ENCODE data around the gene CACNA1S.

CACNA1S gene

DNA sequence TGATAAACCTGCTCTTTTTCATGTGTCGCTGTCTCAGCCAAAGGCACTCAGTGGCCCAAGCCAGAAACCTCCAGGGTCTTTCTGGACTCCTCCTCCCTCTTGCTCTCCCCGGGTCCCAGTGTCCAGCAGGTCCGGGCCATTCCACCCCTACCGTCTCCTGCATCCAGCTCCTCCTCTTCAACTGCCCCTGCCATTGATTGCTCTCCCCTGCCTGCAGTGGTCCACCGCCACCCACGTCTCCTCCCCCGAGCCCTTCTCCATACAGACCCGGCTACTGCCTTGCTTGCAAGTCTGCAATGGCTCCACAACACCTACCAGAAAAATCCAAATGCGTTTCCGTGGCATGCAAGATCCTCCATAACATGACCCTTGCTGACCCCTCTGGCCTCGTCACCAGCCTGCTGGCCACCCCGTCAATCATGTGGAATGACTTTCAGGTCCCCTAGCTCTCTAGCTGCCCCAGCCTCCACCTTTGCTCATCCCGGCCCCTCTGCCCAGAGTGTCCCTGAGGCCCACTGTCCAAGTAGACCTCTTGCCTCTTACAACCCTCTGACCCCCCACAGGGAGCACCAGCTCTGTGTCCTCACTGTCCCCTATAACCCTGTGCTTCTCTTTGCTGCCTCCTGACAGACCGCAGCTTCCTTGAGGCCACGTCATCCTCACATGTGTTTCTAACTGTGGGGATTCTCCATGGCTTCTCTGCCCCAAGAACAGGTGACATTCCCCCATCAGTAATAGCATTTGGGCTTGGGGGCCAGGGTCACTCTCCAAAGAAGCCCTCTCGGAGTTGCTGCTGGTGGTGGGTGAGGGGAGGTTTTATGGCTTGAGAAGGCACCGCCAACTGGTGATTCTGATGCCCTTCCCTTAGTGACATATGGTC lies 15.0 kb downstream of the CACNA1S start:
- H3K4me1 Mint-ChIP-seq (ENCODE audit: low read depth), result no peaks in the 10 kb centered on the region
- no peak overlapping the region for H3K27ac Mint-ChIP-seq
- no peaks in the 10 kb centered on the region for H3K27me3 Mint-ChIP-seq

DNA sequence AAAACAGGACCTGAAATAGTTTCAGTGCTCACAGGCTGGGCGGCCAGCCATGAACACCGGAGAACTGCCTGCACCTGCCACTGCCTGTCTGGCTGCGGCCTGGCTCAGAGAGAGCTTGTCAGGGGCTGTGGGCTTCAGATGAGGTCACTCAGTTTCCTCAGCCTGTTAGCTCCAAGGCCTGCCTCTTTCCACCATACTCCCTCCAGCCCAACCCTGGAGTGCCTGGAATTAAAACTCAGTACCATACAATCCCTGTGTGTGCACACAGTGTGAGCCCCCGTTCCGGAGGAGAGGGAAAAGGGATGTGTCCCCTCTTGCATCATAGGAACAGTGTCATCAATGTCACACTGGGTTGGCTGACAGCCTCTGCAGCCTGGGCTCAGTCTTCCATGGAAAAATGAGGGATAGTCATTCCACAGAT lies 16.2 kb downstream of the CACNA1S start:
- no peaks in the 10 kb centered on the region for H3K36me3 Mint-ChIP-seq (ENCODE audit: low read depth)
- no peaks in the 10 kb centered on the region for H3K27me3 Mint-ChIP-seq
- H3K4me1 Mint-ChIP-seq (ENCODE audit: low read depth), result no peaks in the 10 kb centered on the region

More for the DNA sequence above, 15.0 kb downstream of the CACNA1S start:
- Mint-ChIP-seq H3K4me3 (no peak overlapping the region), H3K36me3 (ENCODE audit: low read depth) (no peaks in the 10 kb centered on the region), H3K9me3 (no peaks in the 10 kb centered on the region)

DNA sequence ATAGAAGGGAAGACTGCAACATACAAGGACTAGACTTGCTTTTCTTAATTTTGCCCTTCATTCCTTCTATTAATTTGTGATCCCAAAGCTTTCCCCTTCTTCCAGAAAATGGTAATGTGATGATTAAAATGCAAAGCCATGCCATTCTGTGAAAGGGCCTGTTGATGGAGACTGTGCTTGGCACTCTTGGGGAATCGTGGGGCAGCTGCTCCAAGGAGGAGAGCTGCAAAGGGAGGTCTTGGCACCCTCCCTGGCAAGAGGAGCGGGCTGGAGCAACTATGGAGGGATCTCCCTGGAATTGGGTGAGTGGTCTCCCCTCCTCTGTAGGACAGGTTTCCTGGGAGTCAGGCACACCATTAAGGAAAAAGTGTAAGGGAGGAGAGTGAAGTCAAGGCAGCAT lies 16.6 kb downstream of the CACNA1S start:
- H3K4me1 Mint-ChIP-seq (ENCODE audit: low read depth), result no peaks in the 10 kb centered on the region
- H3K27ac Mint-ChIP-seq, result no peak overlapping the region
- H3K9me3 Mint-ChIP-seq, result no peaks in the 10 kb centered on the region
- H3K36me3 Mint-ChIP-seq (ENCODE audit: low read depth), result no peaks in the 10 kb centered on the region
- H3K27me3 Mint-ChIP-seq, result no peaks in the 10 kb centered on the region
- no peak overlapping the region for H3K4me3 Mint-ChIP-seq

More for the DNA sequence above, 16.2 kb downstream of the CACNA1S start:
- Mint-ChIP-seq H3K27ac (no peak overlapping the region), H3K4me3 (no peak overlapping the region), H3K9me3 (no peaks in the 10 kb centered on the region)

DNA sequence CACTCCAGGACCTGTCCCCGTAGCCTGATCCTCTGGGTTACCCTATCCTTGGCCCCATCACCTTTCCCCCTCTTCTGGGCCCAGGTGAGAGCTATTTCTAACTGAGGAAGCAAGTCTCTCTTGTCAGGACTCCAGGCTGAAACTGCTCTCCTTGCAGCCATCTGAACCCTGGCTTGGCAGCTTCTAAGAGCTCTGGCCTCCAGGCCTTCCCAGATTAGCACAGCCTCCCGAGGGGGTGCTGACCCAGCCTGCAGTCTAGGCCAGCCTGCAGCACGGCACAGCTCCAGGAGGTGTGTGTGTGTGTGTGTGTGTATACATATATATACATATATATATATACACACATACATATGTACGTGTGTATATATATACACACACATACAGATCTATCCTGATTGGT lies 17.4 kb downstream of the CACNA1S start:
- Mint-ChIP-seq H3K27me3 (no peaks in the 10 kb centered on the region), H3K4me3 (no peak overlapping the region), H3K27ac (no peak overlapping the region), H3K4me1 (ENCODE audit: low read depth) (no peaks in the 10 kb centered on the region), H3K9me3 (no peaks in the 10 kb centered on the region), H3K36me3 (ENCODE audit: low read depth) (no peaks in the 10 kb centered on the region)

DNA sequence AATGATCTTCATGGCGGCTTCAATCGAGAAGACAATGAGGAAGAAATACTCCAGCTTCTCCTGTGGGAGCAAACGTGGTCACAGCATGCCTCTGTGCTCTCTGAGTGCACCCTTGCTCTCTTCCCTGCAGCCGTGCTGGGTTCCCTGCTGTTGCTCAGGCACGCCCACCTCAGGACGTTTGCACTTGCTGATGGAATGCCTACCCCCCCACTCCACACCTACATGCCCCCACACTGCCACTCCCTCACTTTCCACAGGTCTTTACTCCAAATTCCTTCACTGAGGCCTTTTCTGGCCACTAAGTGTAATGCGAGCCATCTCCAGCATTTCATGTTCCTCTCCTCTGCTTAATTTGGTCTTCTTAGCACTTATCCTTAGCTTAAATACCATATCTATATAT lies 18.3 kb downstream of the CACNA1S start:
- Mint-ChIP-seq H3K36me3 (ENCODE audit: low read depth) (no peaks in the 10 kb centered on the region), H3K27me3 (no peaks in the 10 kb centered on the region), H3K4me1 (ENCODE audit: low read depth) (no peaks in the 10 kb centered on the region), H3K9me3 (no peaks in the 10 kb centered on the region), H3K4me3 (no peak overlapping the region), H3K27ac (no peak overlapping the region)

DNA sequence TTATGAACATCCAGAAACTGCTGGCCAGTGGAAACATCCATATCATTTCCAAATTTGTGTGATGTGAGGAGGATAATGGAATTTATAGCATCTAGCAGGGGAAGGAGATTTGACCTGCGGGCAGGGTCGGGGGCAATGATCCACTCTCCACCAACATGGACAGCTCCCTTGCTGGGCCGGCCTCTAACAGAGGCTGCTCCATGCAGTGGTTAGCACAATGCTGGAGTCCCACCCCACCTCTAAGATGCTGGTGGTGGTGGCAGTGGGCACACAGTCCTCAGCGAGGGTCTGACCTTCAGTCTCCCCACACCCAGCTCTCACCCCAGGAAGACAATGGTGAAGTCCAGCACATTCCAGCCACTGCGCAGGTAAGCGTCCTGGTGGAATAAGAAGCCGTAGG lies 18.7 kb downstream of the CACNA1S start:
- H3K27ac Mint-ChIP-seq, result no peak overlapping the region
- H3K4me3 Mint-ChIP-seq, result no peak overlapping the region
- H3K4me1 Mint-ChIP-seq (ENCODE audit: low read depth), result no peaks in the 10 kb centered on the region
- no peaks in the 10 kb centered on the region for H3K27me3 Mint-ChIP-seq
- H3K36me3 Mint-ChIP-seq (ENCODE audit: low read depth), result no peaks in the 10 kb centered on the region
- H3K9me3 Mint-ChIP-seq, result no peaks in the 10 kb centered on the region

DNA sequence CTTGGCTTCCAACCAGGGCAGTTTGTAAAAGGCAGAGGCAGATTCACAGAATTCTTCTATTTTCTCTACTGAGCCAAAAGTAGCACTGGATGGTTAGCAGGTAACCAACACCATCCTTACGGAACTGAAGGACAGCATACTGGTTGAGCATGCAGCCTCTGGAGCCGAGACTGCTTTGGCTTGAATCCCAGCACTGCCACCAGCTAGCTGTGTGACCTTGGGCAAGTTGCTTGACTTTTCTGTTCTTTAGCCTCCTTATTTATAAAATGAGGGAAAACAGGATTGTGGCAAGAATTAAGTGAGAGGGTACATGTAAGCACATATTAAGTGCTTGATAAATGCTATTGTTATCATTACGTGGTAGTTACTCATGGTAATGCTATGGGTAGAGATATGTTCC lies 19.5 kb downstream of the CACNA1S start:
- Mint-ChIP-seq H3K4me3 (no peak overlapping the region), H3K27ac (no peak overlapping the region), H3K4me1 (ENCODE audit: low read depth) (no peaks in the 10 kb centered on the region), H3K9me3 (no peaks in the 10 kb centered on the region), H3K27me3 (peaks cover 5% of the 10 kb centered on the region), H3K36me3 (ENCODE audit: low read depth) (no peaks in the 10 kb centered on the region)

DNA sequence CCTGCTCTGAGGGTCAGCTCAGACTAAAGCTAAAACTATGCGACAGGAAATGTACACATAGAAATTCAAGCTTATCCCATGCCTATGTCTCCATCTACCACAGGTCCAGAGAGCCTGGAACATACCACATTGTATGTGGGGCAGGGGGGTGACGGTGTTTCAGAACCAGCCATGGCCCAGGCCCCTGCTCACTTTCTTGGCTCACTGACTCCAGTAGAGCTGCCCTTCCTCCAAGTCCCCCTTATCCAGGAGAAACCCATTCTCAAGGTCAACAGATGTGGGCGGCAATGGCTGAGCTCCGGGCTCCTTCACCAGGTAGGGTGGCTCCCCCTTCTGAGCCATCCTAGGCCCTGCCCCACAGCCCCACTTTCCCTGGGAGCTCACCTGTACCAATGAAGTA lies 21.0 kb downstream of the CACNA1S start:
- Mint-ChIP-seq H3K4me1 (ENCODE audit: low read depth) (no peaks in the 10 kb centered on the region), H3K9me3 (no peaks in the 10 kb centered on the region), H3K27me3 (peaks cover 6% of the 10 kb centered on the region), H3K36me3 (ENCODE audit: low read depth) (no peaks in the 10 kb centered on the region), H3K4me3 (no peak overlapping the region), H3K27ac (no peak overlapping the region)

DNA sequence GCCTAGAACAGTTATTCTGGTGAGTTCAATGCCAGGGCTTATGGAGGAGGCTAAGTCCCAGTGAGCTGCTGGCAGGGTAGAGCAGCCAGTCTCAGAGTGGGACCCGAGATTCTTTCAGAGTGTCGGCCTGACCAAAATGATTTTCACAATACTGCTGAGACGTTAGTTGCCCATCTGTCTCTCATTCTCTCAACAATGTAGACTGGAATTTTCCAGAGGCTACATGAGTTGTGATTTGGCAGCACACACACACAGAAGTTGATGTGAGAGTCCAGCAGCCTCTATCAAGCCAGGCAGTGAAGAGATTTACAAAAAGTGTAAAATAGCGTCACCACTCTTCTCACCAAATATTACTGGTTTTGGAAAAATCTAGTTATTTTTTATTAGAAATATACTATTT lies 21.7 kb downstream of the CACNA1S start:
- H3K27me3 Mint-ChIP-seq, result peaks cover 6% of the 10 kb centered on the region
- H3K27ac Mint-ChIP-seq, result no peak overlapping the region
- H3K4me3 Mint-ChIP-seq, result no peak overlapping the region
- no peaks in the 10 kb centered on the region for H3K9me3 Mint-ChIP-seq
- H3K36me3 Mint-ChIP-seq (ENCODE audit: low read depth), result no peaks in the 10 kb centered on the region
- H3K4me1 Mint-ChIP-seq (ENCODE audit: low read depth), result no peaks in the 10 kb centered on the region

DNA sequence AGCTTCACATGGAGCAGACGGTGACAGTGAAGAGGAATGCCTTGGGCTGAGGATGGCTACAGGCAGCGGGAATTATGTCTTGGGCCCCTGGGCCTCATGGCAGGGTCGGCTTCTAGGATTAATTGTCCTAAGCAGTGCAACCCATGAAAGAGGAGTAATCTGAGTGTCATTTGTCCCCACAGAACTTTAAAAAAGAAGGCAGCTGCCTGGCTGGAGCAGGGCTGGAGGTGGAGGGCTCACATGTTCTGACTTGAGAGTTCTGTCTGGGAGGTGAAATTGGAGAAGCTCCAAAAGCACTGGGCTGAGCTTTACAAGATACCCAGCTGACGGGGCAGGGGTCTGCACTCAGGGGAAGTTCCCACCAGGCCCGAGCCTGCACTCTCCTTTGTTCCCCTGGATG lies 22.6 kb downstream of the CACNA1S start:
- no peaks in the 10 kb centered on the region for H3K36me3 Mint-ChIP-seq (ENCODE audit: low read depth)
- H3K4me1 Mint-ChIP-seq (ENCODE audit: low read depth), result no peaks in the 10 kb centered on the region
- H3K27me3 Mint-ChIP-seq, result peaks cover 6% of the 10 kb centered on the region
- H3K9me3 Mint-ChIP-seq, result no peaks in the 10 kb centered on the region
- H3K27ac Mint-ChIP-seq, result no peak overlapping the region
- no peak overlapping the region for H3K4me3 Mint-ChIP-seq

DNA sequence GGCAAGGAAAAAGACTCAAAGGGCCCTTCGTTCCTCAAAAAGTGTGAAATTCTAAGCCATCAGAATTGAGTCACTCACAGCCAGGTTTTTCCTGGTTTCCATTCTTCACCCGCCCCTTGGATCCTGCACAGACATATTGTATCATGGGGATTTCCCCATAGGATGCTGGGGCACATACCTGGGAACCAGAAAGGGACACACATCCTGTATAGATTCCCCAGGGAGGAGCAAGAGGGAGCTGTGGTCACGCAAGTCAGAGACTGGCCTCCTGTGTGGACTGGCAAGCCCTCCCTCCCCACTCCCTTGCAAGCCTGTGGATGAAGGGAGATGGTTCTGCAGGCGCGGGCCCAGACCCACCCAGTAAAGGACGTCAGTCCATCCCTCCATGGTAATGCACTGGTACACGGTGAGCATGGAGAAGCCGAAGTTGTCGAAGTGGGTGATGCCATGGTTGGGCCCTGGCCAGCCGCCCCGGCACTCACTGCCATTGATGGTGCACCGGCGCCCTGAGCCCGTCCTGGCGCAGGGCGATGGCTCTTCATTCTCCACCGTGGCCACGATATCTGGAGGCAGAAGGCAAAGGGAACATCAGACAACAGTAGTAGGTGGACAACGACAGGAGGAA lies 23.2 kb downstream of the CACNA1S start:
- H3K36me3 Mint-ChIP-seq (ENCODE audit: low read depth), result no peaks in the 10 kb centered on the region
- no peaks in the 10 kb centered on the region for H3K4me1 Mint-ChIP-seq (ENCODE audit: low read depth)
- no peak overlapping the region for H3K4me3 Mint-ChIP-seq
- no peaks in the 10 kb centered on the region for H3K9me3 Mint-ChIP-seq
- no peak overlapping the region for H3K27ac Mint-ChIP-seq
- H3K27me3 Mint-ChIP-seq, result peaks cover 6% of the 10 kb centered on the region

DNA sequence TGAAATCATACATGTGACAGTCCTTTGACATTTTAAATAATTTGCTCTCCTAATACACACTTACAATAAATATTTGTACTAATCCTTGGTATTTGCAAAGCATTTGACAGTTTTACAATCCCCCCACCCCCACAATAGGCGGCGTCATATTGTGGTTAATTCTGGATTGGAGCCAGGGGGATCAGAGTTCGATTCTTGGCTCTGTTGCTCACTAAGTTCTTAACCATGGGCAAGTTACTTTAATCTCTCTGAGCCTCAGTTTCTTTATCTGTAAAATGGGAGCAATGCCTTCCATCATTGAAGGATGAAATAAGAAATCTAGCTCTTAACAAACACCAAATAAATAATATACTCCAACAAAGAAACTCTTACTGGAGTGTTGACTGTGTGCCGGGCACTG lies 23.8 kb downstream of the CACNA1S start:
- no peaks in the 10 kb centered on the region for H3K9me3 Mint-ChIP-seq
- no peaks in the 10 kb centered on the region for H3K4me1 Mint-ChIP-seq (ENCODE audit: low read depth)
- peaks cover 6% of the 10 kb centered on the region for H3K27me3 Mint-ChIP-seq
- H3K36me3 Mint-ChIP-seq (ENCODE audit: low read depth), result no peaks in the 10 kb centered on the region
- H3K27ac Mint-ChIP-seq, result no peak overlapping the region
- no peak overlapping the region for H3K4me3 Mint-ChIP-seq

DNA sequence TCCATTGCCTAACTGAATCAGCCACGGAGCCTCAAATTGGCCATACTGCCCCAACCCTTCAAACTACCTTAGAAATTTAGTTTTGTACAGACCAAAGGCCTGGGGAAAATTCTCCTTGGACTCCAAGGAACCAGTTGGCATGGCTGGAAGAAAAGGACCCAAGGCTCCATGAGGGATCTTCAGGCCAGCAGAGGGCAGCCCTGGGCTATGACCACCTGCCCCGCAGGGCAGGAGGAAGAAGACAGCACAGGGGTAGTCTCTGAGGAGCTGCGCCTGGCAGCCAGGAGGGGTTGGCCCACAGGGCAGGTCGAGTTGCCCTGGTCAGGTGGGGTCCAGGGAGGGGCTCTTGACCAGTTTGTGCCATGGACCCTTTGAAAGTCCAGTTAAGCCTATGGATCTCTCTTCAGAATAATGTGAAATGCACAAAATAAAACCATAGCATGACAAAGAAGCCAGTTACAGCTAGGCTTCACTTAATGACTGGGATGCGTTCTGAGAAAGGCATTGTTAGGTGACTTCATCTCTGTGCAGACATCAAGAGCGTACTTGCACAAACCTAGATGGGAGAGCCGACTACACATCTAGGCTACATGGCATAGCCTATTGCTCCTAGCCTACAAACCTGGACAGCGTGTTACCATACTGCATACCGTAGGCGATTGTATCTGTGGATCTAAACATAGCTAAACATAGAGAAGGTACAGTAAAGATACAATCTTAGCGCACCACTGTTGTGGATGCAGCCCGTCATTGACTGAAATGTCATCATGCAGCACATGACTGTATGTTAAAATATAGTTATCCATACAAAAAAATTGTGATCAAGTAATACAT lies 26.1 kb downstream of the CACNA1S start:
- Mint-ChIP-seq H3K4me3 (no peak overlapping the region), H3K27ac (no peak overlapping the region), H3K9me3 (no peaks in the 10 kb centered on the region), H3K27me3 (peaks cover 6% of the 10 kb centered on the region), H3K36me3 (ENCODE audit: low read depth) (no peaks in the 10 kb centered on the region), H3K4me1 (ENCODE audit: low read depth) (no peaks in the 10 kb centered on the region)

DNA sequence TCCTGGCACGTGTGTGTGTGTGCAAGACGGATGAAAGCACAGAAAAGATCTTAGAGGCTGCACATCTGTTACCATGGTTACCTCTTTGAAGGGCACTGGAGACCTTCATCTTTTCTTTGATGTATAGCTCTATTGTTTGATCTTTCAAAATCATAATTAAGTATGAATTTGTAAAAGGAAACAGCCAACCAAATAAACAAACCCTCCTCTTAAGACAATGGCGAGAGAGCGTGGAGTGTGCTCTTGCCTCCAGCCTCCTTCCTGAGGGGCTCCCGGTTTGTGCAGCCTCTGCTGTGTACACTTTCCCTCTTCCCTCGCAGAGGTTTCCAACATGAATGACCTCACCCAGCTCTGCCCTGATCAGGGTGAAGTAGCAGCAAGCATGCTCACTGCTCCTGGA lies 27.9 kb downstream of the CACNA1S start:
- Mint-ChIP-seq H3K4me3 (no peak overlapping the region), H3K4me1 (ENCODE audit: low read depth) (no peaks in the 10 kb centered on the region), H3K36me3 (ENCODE audit: low read depth) (no peaks in the 10 kb centered on the region), H3K27me3 (peaks cover 6% of the 10 kb centered on the region), H3K27ac (no peak overlapping the region), H3K9me3 (no peaks in the 10 kb centered on the region)

DNA sequence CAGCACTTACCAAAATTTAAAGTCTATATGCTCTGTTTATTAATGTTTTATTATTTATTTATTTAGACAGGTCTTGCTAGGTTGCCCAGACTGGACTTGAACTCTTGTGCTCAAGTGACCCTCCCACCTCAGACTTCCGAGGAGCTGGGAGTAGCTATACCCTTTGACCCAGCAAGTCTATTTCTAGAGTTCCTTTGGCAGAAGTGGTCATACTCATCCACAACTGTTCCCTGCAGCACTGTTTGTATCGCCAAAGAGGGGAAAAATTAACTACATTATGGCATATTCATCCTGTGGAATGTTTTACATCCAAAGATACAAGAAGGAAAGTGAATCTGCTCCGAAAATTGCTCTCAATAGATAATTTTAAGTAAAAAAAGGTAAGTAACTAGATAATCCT lies 28.5 kb downstream of the CACNA1S start:
- Mint-ChIP-seq H3K27me3 (peaks cover 6% of the 10 kb centered on the region), H3K4me3 (no peak overlapping the region), H3K9me3 (no peaks in the 10 kb centered on the region), H3K27ac (no peak overlapping the region), H3K36me3 (ENCODE audit: low read depth) (no peaks in the 10 kb centered on the region), H3K4me1 (ENCODE audit: low read depth) (no peaks in the 10 kb centered on the region)

All from stimulated activated naive CD8-positive, alpha-beta T cell treated with anti-CD3 and anti-CD28 coated beads, Interleukin-15, Interleukin-2, amounts not matched to agents 100 ng/mL and 50 ng/mL, for 24 hours (primary cell).